Measurements from ENCODE around the gene ARSH.
"Not testable (repeated sequence)": the region's sequence is repeated elsewhere in the genome, so short reads cannot be mapped to it uniquely, and the experiment has no call there.

The ARSH gene

GRCh38 chrX:3006495-3006894, at the start of gene ARSH:
Gene ARSH, plus strand, starts transcription at chrX:3006546. Its CDS starts 67 bp downstream, at chrX:3006613.
- Histone ChIP-seq H3K9ac (no peak within 1 kb of the TSS), H3K4me2 (no peak within 1 kb of the TSS), H4K20me1 (no peaks in the 10 kb centered on the region), H3K27ac (no peak within 1 kb of the TSS), H3K27me3 (no peaks in the 10 kb centered on the region), H3K9me3 (peaks cover 26% of the 10 kb centered on the region), H3K4me3 (no peak within 1 kb of the TSS), H3K4me1 (no peaks in the 10 kb centered on the region), H3K36me3 (no peaks in the 10 kb centered on the region)
- TF ChIP-seq Cebpa-rat (IDR thresholded peaks at IDR 0.05): no peak

- Histone ChIP-seq H3K4me3 (no peak overlapping the region), H3K9ac (no peak overlapping the region), H3K27me3 (no peaks in the 10 kb centered on the region), H3K4me2 (no peak overlapping the region), H3K9me3 (peaks cover 10% of the 10 kb centered on the region; the same call in 1 of the 2 replicates), H3K27ac (no peak overlapping the region), H3K36me3 (peaks cover 39% of the 10 kb centered on the region), H4K20me1 (no peaks in the 10 kb centered on the region), H3K4me1 (no peaks in the 10 kb centered on the region)
- no peak for TF ChIP-seq Cebpa-rat (IDR thresholded peaks at IDR 0.05)
These were observed 48.1 kb upstream of the ARSH start for GRCh38 chrX:2958199-2958598.

GRCh38 chrX:2960861-2961515, 45.4 kb upstream of the ARSH start:
- Histone ChIP-seq H3K27ac (no peak overlapping the region), H3K9ac (no peak overlapping the region), H3K4me2 (no peak overlapping the region), H3K4me1 (peaks cover 5% of the 10 kb centered on the region), H3K9me3 (peaks cover 10% of the 10 kb centered on the region; the same call in 1 of the 2 replicates), H3K36me3 (peaks cover 25% of the 10 kb centered on the region; the same call in 1 of the 2 replicates), H3K27me3 (no peaks in the 10 kb centered on the region), H3K4me3 (no peak overlapping the region), H4K20me1 (no peaks in the 10 kb centered on the region)
- no peak for TF ChIP-seq Cebpa-rat (IDR thresholded peaks at IDR 0.05)

DNA sequence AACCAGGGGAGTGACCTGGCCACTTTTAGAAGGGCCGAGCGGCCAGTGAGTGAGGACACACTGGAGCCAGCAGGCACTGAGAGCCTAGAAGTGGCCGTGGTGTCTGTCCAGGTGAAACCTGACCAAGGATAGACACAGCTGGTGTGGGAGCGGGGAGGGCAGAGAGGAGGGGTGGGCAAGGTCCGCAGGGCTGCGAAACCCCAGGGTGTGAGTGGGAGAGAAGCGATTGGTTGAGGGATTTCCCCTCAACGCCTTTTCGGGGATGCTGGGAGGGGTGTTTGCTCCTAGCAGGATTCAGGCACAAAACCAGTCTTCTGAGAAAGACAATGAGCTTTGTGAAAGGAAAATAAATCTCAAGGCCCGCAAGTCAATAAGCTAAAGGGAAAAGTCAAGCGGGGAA, 44.0 kb upstream of the ARSH start:
- Histone ChIP-seq H3K4me2 (no peak overlapping the region), H4K20me1 (no peaks in the 10 kb centered on the region), H3K9me3 (peaks cover 10% of the 10 kb centered on the region; the same call in 1 of the 2 replicates), H3K4me1 (peaks cover 15% of the 10 kb centered on the region), H3K27ac (no peak overlapping the region), H3K27me3 (no peaks in the 10 kb centered on the region), H3K9ac (no peak overlapping the region), H3K36me3 (peaks cover 21% of the 10 kb centered on the region; the same call in 1 of the 2 replicates), H3K4me3 (no peak overlapping the region)
- no peak for TF ChIP-seq Cebpa-rat (IDR thresholded peaks at IDR 0.05)

DNA sequence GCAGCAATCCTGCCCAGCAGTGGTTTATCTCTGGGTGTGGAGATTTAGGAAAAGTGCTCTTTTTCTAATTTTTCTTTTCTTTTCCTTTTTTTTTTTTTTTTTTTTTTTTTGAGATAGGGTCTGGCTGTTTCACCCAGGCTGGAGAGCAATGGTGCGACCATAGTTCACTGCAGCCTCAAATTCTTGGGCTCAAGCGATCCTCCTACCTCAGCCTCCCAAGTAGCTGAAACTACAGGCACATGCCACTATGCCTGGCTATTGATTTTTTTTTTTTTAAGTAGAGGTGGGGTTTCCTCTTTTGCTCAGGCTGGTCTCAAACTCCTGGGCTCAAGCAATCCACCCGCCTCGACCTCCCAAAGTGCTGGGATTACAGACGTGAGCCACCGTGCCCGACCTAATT, 42.9 kb upstream of the ARSH start:
- H3K9me3 ChIP-seq: peaks cover 10% of the 10 kb centered on the region; the same call in 1 of the 2 replicates
- H3K27me3 ChIP-seq, H3K27ac ChIP-seq, H3K4me3 ChIP-seq, H3K9ac ChIP-seq, H4K20me1 ChIP-seq, H3K4me2 ChIP-seq: not testable (repeated sequence)
- H3K4me1 ChIP-seq: peaks cover 25% of the 10 kb centered on the region
- peaks cover 11% of the 10 kb centered on the region; the same call in 1 of the 2 replicates for H3K36me3 ChIP-seq

- not testable (repeated sequence) for H3K9ac ChIP-seq, H3K9me3 ChIP-seq, H4K20me1 ChIP-seq, H3K36me3 ChIP-seq, H3K4me2 ChIP-seq, H3K27ac ChIP-seq, H3K27me3 ChIP-seq, H3K4me3 ChIP-seq
- H3K4me1 ChIP-seq: peaks cover 33% of the 10 kb centered on the region
These were observed 42.2 kb upstream of the ARSH start for GRCh38 chrX:2963992-2964794.

DNA sequence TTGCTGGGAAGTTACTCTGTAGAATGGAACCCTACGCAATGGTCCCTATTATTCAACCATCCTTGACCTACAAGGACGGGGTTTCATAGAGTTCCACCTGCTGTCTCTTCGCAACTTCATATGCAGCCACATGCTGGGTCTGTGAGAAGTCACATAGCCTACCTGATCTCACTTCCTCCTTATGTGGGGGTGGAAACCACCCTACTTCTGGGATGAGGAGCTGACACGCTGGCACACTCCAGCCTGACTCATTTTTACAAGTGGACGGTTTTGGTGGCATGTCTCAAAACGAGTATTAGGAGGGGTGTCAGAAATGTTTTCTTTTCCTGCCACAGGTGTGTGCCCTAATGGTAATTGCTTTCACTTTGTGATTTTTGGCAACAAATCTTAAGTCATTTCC, 40.4 kb upstream of the ARSH start:
- Histone ChIP-seq H3K27ac (no peak overlapping the region), H3K27me3 (no peaks in the 10 kb centered on the region), H3K36me3 (no peaks in the 10 kb centered on the region), H3K9ac (no peak overlapping the region), H3K4me2 (peak overlapping the region; percentile 17; the same call in 1 of the 2 replicates), H4K20me1 (no peaks in the 10 kb centered on the region), H3K4me1 (peaks cover 38% of the 10 kb centered on the region), H3K9me3 (no peaks in the 10 kb centered on the region), H3K4me3 (no peak overlapping the region)
- no peak for TF ChIP-seq Cebpa-rat (IDR thresholded peaks at IDR 0.05)

GRCh38 chrX:2967012-2967411, 39.3 kb upstream of the ARSH start:
- peak overlapping the region; percentile 69; the same call in 1 of the 2 replicates for H3K27ac ChIP-seq
- peaks cover 5% of the 10 kb centered on the region for H3K9me3 ChIP-seq
- peaks cover 38% of the 10 kb centered on the region for H3K4me1 ChIP-seq
- H3K4me2 ChIP-seq: peak overlapping the region; percentile 93
- peak overlapping the region; percentile 62; the same call in 1 of the 2 replicates for H3K4me3 ChIP-seq
- TF ChIP-seq Cebpa-rat (IDR thresholded peaks at IDR 0.05): no peak
- no peaks in the 10 kb centered on the region for H4K20me1 ChIP-seq
- no peaks in the 10 kb centered on the region for H3K27me3 ChIP-seq
- H3K36me3 ChIP-seq: no peaks in the 10 kb centered on the region
- peak overlapping the region; percentile 69; the same call in 1 of the 2 replicates for H3K9ac ChIP-seq

- H3K4me3 ChIP-seq: peak overlapping the region; percentile 62
- peak overlapping the region; percentile 69 for H3K27ac ChIP-seq
- H3K4me2 ChIP-seq: peak overlapping the region; percentile 93
- TF ChIP-seq Cebpa-rat (IDR thresholded peaks at IDR 0.05): no peak
- H3K4me1 ChIP-seq: peaks cover 38% of the 10 kb centered on the region
- H3K9me3 ChIP-seq: peaks cover 11% of the 10 kb centered on the region
- peak overlapping the region; percentile 69 for H3K9ac ChIP-seq
- no peaks in the 10 kb centered on the region for H3K36me3 ChIP-seq
- no peaks in the 10 kb centered on the region for H4K20me1 ChIP-seq
- no peaks in the 10 kb centered on the region for H3K27me3 ChIP-seq
These were observed 38.8 kb upstream of the ARSH start for GRCh38 chrX:2967584-2967983.
